GM18502 (cell line): ENCODE data around the gene DTNA.
"Not testable (repeated sequence)": the region's sequence is repeated elsewhere in the genome, so short reads cannot be mapped to it uniquely, and the experiment has no call there.

Experiments
- ATAC-seq: cut with Tn5 transposase; IDR thresholded peaks from one replicate; pipeline ENCODE4 v1.9.1; 2021; ENCODE audit warnings: mild to moderate bottlenecking; ENCODE audit not compliant: unreplicated experiment, poor library complexity

Gene DTNA

DNA sequence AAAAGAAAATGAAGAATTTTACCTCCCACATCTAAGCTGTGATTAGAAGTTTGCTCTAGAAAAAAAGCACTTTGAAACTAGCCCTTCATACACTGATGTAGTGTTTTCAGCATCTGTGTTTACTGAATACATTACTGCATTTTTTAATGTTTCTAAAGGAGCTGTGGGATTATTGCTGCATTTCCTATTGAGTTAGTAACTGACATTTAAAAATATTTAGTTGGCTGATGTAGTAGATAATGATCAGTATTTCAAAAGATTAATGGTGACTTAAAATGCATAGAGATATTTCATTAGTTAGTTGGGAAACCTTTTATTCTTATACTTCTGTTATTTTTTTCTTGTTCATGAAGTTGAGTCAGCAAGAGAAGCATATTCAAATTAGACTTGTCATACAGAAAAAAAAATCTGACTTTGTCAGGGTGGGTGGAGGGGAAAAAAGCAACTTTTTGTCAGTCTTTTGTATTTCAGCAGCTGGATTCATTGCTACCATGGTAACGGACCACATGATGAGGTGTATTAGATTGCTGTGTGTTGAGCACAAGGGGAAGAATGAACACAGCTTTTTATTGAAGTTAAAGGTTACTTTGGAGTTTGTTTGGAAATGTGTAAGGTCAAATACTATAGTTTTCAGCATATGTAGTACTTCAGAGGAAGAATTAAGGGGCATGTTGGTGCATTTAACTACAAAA lies at the start of gene DTNA:
Gene DTNA (plus strand): TSS at position 549 of the 692 bp plus-strand sequence. CDS start 45,679 bp downstream, outside the sequence.
- no peak for ATAC-seq

DNA sequence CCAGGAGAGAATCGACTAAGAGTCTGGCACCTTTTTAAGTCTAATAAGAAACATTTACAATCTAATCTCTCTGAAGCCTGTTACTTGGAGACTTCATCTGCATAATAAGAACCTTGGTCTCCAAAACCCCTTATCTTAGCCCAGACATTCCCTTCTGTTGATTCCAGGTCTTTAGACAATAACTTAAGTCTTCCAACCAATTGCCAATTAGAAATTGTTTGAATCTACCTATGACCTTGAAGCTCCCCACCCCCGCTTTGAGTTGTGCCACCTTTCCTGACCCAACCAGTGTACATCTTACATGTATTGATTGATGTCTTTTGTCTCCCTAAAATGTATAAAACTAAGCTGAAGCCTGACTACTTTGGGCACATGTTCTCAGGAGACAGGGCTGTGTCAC lies 49.5 kb upstream of the DTNA start:
- no peak for ATAC-seq

DNA sequence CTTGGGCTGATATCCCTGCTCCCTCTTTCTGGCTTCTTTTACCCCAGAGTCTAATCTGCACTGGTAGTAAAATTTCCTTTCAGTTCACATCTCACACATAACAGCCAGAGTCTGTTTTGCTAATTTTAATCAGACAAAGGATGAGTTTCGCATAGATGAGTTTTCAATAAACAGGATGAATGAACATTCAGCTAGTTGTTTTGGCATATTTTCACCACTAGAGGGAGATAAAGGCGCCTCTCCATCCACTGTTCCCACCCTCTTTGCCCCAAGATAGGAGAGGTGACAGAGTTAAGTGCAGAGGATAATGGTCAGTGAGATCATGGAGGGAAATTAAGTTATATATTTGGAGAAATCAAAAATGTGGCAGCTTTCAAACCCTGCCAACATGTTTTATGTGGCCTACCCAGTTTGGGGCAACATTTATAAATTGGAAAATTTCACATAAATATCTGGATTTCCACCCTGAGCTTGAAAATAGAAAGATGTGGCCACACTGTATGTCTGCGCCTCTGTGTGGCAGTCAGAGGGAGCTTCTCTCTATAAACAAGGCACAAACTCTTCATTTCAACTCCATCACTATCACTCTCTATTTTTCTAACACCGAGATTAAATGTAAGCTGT lies 48.5 kb upstream of the DTNA start:
- ATAC-seq, result peak; percentile 91

DNA sequence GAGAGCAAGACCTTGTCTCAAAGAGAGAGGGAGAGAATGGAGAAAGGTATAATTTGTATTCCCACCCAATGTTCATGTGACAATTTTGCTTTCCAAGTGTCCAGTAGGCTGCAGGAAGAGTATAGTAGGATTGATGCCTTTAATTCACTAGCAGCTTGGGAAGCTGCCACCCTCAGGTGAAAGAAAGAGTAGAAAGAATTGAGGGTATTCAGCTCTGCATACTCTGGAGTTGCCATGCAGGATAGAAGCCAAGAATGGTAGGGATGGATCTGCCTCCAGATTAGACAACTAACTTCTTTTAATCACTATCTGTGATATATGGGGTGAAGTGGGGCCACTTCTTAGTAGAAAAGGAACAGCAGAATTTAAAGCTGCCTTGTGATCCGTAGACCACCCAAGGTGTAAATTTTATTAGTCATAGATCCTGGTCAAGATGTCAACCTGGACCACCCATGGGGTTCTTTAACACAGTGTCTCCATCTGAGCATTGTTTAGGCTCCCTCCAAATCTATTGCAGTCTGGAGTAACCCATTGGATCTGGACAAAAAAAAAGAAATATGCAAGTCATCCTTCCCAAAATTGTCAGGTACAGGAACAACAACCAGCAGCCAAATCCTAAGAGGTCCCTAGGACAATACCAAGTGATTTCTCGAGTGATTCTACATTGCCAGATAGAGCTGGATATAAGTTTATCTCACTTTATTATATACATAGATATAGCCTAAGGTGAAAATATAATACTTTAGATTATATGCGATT lies 33.1 kb upstream of the DTNA start:
- ATAC-seq, result no peak

DNA sequence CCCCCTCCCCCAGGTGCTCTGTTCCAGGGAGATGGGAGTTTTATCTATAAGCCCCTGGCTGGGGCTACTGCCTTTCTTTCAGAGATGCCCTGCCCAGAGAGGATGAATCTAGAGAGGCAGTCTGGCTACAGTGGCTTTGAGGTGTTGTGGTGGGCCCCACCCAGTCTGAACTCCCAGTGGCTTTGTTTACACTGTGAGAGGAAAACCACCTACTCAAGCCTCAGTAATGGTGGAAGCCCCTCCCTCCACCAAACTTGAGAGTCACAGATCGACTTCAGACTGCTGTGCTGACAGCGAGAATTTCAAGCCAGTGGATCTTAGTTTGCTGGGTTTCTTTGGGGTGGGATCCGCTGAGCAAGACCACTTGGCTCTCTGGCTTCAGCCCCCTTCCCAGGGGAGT lies 20.3 kb upstream of the DTNA start:
- not testable (repeated sequence) for ATAC-seq

DNA sequence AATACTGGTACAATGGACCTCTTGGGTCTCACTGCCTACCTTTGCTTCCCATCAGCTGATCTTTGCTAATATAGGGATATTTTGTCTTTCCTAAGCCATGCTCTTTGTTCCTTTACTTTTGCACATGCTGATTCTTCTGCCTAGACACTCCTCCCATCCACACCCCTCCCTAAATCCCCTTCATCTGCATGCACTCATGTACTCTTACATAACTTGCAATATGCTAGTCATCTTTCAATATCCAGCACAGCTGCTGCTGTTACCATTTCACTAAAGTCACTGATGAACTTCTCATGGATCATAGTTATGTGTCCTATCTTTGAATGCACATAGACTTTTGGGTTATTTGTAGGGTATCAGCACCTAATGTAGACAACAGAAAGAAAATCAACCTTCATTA lies 18.5 kb upstream of the DTNA start:
- no peak for ATAC-seq

DNA sequence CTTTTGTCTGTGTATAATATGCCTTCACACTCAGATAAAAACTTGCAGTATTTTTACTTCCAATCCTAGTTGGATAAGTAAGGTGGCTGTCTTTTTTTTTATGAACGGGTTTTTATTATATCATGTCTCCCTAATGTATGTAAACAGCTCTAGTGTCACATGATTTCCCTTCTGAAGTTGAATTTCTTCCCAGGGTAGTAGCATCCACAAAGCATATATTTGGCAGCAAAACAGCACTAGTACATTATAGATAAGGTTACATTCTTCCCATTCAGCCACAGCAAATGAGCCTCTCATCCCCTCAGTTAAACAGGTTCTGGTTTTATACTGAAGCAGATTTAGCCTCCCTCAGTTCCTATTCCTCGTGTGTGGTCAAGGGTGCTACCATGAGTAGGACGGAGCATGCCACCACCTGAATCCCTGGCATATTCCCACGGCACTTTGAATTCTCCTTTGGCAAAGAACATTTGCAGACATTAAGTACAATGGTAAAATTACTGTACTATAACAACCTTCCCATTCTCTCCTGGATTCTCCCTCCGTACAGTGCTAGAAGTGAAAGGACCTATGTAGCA lies 15.4 kb upstream of the DTNA start:
- no peak for ATAC-seq

DNA sequence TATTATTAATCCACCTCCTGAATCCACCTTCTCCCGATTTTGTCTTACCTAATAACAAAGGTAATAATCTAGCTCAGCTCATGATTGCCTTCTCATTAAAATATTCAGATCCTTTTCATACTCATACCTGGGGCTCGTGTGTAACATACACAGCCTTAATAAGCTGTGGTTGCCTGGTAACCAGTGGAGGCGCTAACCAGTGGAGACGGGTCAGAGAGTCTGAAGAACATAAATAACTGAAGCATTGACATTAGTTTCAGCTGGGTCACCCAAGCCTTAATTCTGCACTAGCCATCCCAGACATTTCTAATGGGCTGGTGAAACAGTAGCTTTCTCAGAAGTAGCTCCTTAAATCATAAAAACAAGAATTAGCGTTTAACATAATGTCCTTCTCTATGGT lies 14.8 kb upstream of the DTNA start:
- ATAC-seq, result no peak

DNA sequence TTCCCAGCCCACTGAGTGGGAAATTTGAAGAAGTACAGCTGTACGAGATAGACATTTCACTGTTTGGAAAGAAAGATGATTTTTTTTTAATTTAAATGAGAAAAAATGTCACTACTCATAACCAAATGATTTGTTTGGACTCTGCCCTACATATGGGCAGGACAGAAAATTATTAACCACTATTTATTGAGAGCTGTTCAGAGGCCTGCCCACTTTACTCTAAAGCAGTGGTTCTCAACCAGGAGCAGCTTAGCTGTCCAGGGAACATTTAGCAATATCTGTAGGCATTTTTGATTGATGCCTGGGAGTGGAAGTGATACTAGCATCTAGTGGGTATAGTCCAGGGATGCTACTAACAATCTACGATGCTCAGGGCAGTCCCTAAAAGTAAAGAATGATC lies 13.4 kb upstream of the DTNA start:
- ATAC-seq, result no peak

DNA sequence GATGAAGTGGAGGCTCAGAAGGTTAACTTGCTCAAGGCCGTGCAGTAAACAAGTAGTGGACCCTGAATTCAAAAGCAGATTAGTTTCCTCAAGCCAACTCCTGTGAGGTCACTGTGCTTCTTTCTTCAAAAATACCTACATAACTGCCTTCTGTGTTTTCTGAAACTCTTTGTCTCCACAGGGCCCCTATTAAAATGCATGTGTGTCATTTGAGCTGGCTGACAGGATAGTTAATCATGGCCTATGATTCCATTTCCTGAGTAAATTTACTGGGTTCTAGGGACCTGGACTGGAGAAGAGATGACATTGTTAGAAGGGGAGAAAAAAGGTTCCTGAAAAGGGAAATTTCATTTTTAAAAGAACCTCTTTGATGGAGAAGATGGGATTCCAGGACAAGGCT lies 12.9 kb upstream of the DTNA start:
- ATAC-seq, result no peak

DNA sequence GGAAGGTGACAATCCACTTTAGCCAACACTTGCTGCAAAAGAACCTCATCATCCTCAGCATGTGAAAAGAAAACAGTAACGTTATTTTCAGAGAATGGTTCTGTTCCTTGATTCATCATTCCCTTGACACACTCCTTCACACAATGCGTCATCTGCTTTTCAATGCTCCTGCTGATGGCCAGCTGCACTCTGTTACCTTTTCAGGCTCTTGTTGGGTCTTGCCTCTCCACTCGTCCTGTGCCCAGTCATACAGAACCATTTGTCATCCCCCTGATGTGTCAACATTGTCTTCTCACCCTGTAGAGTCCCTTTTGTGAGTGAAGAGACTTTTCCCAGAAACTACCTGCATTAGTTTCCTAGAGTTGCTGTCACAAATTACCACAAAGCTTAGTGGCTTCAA lies 12.2 kb upstream of the DTNA start:
- no peak for ATAC-seq

DNA sequence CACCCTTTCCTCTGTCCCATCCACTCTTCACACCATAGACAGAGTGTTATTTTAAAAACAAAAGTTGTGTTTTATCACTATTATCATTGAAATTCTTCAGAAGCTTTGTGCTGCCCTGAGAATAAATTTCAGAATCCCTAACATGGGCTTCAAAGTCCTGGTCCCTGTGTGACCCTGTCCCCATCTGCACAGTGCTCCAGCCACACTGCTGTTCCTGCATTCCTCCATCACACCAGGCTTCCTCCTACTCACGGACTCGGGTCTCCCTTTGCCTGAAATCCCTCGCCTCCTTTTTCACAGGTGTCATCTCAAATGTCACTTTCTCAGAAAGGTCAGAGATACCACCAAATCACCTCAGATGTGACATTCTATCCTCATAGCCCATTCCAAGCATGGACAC lies 8.2 kb upstream of the DTNA start:
- no peak for ATAC-seq

DNA sequence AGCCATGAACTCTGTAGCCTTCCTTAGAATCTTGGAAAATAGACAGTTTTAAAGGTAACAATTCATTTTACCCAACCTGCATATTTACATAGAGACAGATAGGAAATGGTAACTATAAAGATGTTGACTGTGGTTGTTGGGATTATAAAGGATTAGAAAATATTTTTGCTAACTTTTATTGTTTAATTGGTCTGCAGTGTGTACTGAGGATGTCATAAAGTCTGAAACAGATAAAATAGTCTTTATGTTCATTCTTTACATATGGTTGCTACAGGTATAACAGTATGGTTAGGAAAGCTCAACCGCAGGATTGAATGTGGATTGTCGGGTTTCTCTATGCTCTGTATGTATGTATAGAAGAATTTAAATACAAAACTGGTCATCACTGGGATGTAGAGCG lies 7.3 kb upstream of the DTNA start:
- no peak for ATAC-seq

DNA sequence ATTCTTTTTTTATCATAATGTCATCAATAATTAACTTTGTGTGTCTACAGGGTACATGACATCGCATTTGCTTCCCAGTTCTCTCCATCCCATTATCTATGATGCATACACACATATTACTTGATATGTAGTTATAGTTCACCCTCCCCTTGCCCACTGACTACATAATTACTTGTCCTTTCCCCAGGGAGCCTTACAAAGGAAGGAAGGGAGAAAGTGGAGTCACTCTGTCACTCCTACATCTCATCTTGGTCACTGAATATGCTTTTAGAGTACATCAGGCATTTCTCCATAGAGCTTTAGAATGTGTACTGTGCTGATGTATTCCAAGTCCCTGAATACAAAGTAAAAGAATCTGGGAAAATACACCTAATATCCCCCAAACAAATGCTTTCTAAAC lies 6.0 kb upstream of the DTNA start:
- no peak for ATAC-seq

DNA sequence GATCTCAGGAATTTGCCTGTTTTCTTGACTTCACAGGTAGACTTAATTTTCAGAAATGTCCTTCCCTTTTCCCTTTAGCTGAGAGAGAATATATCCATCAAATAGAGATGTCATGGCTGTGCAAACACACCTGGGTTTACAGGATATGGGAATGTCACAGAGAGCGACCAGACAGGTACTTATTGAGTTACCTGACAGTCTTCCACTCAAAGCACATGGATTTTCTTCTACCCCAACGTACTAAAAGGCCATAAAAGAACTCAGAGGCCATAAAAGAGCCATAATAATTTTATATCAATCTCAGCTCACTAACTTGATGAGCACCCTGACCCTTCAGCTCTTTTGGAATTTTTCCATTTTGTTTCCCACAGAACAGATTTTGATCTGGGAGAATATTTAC lies 5.3 kb upstream of the DTNA start:
- no peak for ATAC-seq

DNA sequence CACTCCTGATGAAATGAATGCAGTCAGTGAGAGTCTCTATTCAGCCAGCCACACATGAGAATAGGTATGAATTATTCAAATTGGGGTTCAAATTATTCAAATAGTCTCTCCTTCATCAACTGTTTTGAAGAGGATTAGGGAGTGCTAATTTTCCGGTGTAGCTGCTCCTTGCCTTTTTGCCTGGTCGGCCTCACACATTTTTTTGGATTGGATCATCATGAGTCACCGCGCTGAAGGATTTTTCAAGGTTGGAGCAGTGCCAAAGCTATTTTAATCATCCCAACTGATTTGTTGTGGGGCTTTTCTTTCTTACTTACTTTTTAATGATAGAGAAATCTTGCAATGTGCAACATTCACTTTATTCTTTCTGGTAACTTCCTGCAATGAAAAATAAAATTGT lies 2.4 kb upstream of the DTNA start:
- no peak for ATAC-seq

DNA sequence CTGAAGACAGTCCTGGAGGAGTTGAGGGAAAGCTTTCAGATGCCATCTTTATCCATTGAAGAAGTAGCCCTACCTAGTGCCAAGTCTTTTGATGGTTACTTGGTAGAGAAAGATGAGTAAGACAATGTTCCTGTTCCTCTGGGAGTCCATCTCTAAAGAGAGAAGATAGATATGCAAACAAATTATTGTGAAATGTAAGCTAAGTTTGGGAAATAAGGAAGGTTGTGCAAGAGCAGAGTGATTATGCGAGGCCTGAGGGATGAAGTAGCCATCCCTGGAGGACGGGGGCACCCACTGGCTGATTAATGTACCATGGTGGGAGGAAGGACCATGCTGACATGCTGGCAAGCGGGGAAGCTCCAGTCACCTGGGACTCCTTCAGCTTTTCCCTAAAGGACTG lies 994 bp upstream of the DTNA start:
- no peak for ATAC-seq

DNA sequence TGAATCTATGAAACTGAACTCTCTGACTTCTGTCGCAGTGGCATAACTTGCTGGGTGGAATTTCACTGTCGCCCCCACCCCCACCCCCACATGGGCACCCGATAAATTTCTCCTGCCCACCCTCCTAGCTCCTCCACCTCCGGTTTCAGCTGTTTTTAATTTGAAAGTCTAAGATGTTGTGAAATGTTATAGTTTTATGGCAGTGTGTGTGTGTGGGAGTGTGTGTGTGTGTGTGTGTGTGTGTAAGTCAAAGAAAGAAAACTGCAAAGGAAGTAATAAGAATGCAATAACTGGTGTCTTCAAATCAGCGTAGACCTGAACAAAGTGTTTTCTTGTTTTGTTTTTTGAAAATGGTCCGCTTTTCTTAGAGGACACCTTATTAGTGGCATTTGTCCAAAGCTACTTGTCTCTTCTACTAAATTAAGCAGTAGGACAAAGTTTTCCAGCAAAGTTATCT lies 388 bp downstream of the DTNA start:
- no peak for ATAC-seq

DNA sequence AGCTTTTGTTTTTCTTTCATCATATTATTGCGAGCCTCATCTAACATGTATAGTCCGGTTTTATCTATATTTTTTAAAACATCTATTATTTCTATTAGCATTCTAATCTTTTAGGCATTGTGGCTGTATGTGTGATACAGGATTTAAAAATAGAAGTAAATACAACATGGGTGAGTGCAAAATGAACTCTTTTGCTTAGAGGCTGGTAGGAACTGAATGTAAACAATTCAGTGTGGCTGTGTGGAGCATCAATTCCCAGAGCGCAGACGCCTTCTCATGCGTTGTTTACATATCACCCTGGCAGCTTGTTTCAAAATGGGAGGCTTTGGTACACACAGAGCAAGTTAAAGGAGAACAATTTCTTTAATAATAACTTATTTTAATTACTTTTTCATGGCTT lies 836 bp downstream of the DTNA start:
- no peak for ATAC-seq

DNA sequence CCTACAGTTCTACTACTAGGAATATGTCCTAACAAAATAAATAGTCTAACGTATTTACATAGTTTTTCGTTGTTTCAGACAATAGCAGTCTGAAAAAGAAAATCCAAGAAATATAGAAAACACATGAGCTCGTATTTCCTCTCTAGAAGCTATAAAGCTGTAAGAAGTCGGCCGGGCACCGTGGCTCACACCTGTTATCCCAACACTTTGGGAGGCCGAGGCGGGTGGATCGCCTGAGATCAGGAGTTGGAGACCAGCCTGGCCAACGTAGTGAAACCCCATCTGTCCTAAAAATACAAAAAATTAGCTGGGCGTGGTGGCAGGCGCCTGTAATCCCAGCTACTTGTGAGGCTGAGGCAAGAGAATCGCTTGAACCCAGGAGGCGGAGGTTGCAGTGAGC lies 6.0 kb downstream of the DTNA start:
- ATAC-seq, result not testable (repeated sequence)

DNA sequence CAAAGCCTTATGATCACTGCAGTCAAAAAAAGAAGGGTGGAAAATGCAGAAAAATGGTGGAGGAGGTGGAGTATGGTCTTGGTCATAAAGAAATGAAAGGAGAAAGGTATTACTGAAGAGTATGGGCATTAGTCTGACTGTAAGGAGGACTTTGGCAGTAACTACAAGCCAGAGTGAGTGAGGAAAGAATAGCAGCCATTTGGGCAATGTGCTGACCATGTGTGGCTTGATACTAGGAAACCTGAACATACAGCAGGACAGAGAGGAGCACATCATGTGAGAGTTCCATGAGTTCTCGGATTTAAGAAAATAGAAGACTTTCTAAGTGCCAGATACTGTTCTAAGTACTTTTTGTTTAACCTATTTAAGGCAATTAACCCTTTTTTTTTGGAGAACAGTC lies 8.5 kb downstream of the DTNA start:
- no peak for ATAC-seq
